ENCODE results near the gene INSR.

DNA sequence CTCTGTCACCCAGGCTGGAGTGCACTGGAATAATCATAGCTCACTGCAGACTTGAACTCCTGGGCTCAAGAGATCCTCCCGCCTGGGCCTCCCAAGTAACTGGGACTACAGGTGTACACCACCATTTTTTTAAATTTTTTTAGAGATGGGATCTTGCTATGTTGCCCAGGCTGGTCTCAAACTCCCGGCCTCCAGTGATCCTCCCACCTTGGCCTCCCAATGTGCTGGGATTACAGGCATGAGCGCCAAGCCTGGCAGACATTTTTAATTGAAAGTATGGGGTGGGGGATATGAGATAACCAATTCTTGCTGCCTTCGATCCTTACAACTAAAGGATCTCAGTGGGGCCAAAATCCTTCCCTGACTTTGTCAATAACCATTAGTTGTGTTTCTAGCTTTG is 132.9 kb downstream of the INSR start:
- TF ChIP-seq, protein P1, sequence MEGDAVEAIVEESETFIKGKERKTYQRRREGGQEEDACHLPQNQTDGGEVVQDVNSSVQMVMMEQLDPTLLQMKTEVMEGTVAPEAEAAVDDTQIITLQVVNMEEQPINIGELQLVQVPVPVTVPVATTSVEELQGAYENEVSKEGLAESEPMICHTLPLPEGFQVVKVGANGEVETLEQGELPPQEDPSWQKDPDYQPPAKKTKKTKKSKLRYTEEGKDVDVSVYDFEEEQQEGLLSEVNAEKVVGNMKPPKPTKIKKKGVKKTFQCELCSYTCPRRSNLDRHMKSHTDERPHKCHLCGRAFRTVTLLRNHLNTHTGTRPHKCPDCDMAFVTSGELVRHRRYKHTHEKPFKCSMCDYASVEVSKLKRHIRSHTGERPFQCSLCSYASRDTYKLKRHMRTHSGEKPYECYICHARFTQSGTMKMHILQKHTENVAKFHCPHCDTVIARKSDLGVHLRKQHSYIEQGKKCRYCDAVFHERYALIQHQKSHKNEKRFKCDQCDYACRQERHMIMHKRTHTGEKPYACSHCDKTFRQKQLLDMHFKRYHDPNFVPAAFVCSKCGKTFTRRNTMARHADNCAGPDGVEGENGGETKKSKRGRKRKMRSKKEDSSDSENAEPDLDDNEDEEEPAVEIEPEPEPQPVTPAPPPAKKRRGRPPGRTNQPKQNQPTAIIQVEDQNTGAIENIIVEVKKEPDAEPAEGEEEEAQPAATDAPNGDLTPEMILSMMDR (IDR thresholded peaks at IDR 0.05), result no peak
- no peak for TF ChIP-seq ZFX (IDR thresholded peaks at IDR 0.05; ENCODE audit: borderline replicate concordance)
